ENCODE results near the gene CD82. TPM values are rescaled to one million over a fixed set of nuclear protein-coding genes. Genes with fewer than 3 reads are reported as not detected.

CD82 gene
- total RNA-seq, 1 donor: 38.4 TPM

- TF ChIP-seq CTCF (IDR thresholded peaks at IDR 0.05; ENCODE audit: insufficient read depth, low read depth, low read length): no peak
- no peak for DNase-seq (ENCODE audit: low read depth)
Observed at GRCh38 chr11:44600839-44601383, 35.4 kb downstream of the CD82 start.

GRCh38 chr11:44601471-44602370 is 36.3 kb downstream of the CD82 start:
- no peak for DNase-seq (ENCODE audit: low read depth)

More at GRCh38 chr11:44600839-44601383, 35.4 kb downstream of the CD82 start:
- no peak overlapping the region for H3K4me3 ChIP-seq (ENCODE audit: low read depth, low read length)

GRCh38 chr11:44602891-44603310 is 37.4 kb downstream of the CD82 start:
- TF ChIP-seq CTCF (IDR thresholded peaks at IDR 0.05; ENCODE audit: insufficient read depth, low read depth, low read length): no peak
- H3K4me3 ChIP-seq (ENCODE audit: low read depth, low read length): no peak overlapping the region
- no peak for DNase-seq (ENCODE audit: low read depth)

More at GRCh38 chr11:44601471-44602370, 36.3 kb downstream of the CD82 start:
- TF ChIP-seq CTCF (IDR thresholded peaks at IDR 0.05; ENCODE audit: insufficient read depth, low read depth, low read length): no peak
- H3K4me3 ChIP-seq (ENCODE audit: low read depth, low read length): no peak overlapping the region

GRCh38 chr11:44604171-44604581 is 38.7 kb downstream of the CD82 start:
- no peak for TF ChIP-seq CTCF (IDR thresholded peaks at IDR 0.05; ENCODE audit: insufficient read depth, low read depth, low read length)
- DNase-seq (ENCODE audit: low read depth): no peak
- no peak overlapping the region for H3K4me3 ChIP-seq (ENCODE audit: low read depth, low read length)

GRCh38 chr11:44605068-44605708 is 39.7 kb downstream of the CD82 start:
- TF ChIP-seq CTCF (IDR thresholded peaks at IDR 0.05; ENCODE audit: insufficient read depth, low read depth, low read length): no peak
- H3K4me3 ChIP-seq (ENCODE audit: low read depth, low read length): no peak overlapping the region
- no peak for DNase-seq (ENCODE audit: low read depth)

GRCh38 chr11:44605965-44606364 is 40.5 kb downstream of the CD82 start:
- DNase-seq (ENCODE audit: low read depth): no peak
- H3K4me3 ChIP-seq (ENCODE audit: low read depth, low read length): no peak overlapping the region
- TF ChIP-seq CTCF (IDR thresholded peaks at IDR 0.05; ENCODE audit: insufficient read depth, low read depth, low read length): no peak

Measured in fibroblast of villous mesenchyme (primary cell).